MCF 10A (cell line): ENCODE data around the gene EFNB2. TPM values are rescaled to one million over a fixed set of nuclear protein-coding genes. Genes with fewer than 3 reads are reported as not detected.

Source experiments
- BruUV-seq: library from RNA; stranded (reverse); fragments of 400-500 nt; replicated peaks from 2 replicates; lab custom pipeline; 2021; lab: Mats Ljungman, UMichigan
- CTCF ChIA-PET: fragments of 300-600 bp; sonication (Branson Sonifier 250); formaldehyde crosslinking; extraction: SDS; loops from one replicate; lab custom pipeline; 2021; ENCODE audit warnings: antibody characterized with exemption, inconsistent platforms; lab: Yijun Ruan, JAX
- POLR2A ChIA-PET: fragments of 300-600, 350-650 bp; sonication (Branson Sonifier 250); formaldehyde crosslinking; extraction: SDS; loops from one replicate; lab custom pipeline; 2020; ENCODE audit warnings: antibody characterized with exemption, inconsistent platforms; lab: Yijun Ruan, JAX
- DNase-seq: peaks from one replicate; pipeline ENCODE4 v3.0.0-alpha.2; 2018; ENCODE audit not compliant: unreplicated experiment
- H3K27ac Mint-ChIP-seq: one replicate; pipeline ENCODE4 v1.8.0; 2022; ENCODE audit warnings: mild to moderate bottlenecking, low read depth, mixed read lengths; ENCODE audit not compliant: unreplicated experiment
- H3K27me3 Mint-ChIP-seq: one replicate; pipeline ENCODE4 v1.8.0; 2022; ENCODE audit warnings: mixed read lengths; ENCODE audit not compliant: insufficient read depth, unreplicated experiment
- H3K36me3 Mint-ChIP-seq: one replicate; pipeline ENCODE4 v1.8.0; 2022; ENCODE audit warnings: mild to moderate bottlenecking, moderate library complexity, mixed read lengths; ENCODE audit not compliant: insufficient read depth, unreplicated experiment
- H3K4me1 Mint-ChIP-seq: one replicate; pipeline ENCODE4 v1.8.0; 2022; ENCODE audit warnings: mixed read lengths; ENCODE audit not compliant: insufficient read depth, unreplicated experiment
- H3K4me3 Mint-ChIP-seq: one replicate; pipeline ENCODE4 v1.8.0; 2022; ENCODE audit warnings: mild to moderate bottlenecking, moderate library complexity, mixed read lengths; ENCODE audit not compliant: unreplicated experiment
- H3K9me3 Mint-ChIP-seq: one replicate; pipeline ENCODE4 v1.8.0; 2022; ENCODE audit warnings: mixed read lengths; ENCODE audit not compliant: unreplicated experiment
- CTCF ChIP-seq: fragments of 200-600 bp; IDR thresholded peaks from one replicate; pipeline ENCODE4 v1.8.0; 2022; ENCODE audit warnings: antibody characterized with exemption, mild to moderate bottlenecking; ENCODE audit not compliant: unreplicated experiment
- intact Hi-C: fragments of 100-400 bp; cut with micrococcal nuclease; formaldehyde crosslinking; loops from 2 replicates; pipeline ENCODE4 v1.14.1; 2022
- total RNA-seq: library from RNA; stranded (reverse); gene quantifications from 2 replicates; pipeline ENCODE4 v1.2.3, GENCODE V29; 2022

The EFNB2 gene
- total RNA-seq, 1 experiment from 2014 or later: 40.4 TPM

GRCh38 chr13:106480351-106480910, 55.0 kb downstream of the EFNB2 start:
- Mint-ChIP-seq H3K27ac (no peak overlapping the region), H3K4me3 (no peak overlapping the region), H3K27me3 (no peaks in the 10 kb centered on the region), H3K4me1 (no peaks in the 10 kb centered on the region), H3K9me3 (no peaks in the 10 kb centered on the region), H3K36me3 (no peaks in the 10 kb centered on the region)
- CTCF ChIA-PET: interaction anchor here (0.6 to 1.3 kb wide), 10 partner anchors 27 to 1901 kb away, joined by 3 to 5 read pairs (median 3); no protein-coding TSS in a partner anchor
- POLR2A ChIA-PET: interaction anchor here (0.7 kb wide), 1 partner anchor 757 kb away, joined by 4 read pairs; no protein-coding TSS in a partner anchor
- intact Hi-C loops: no loop called here
- DNase-seq: no peak
- TF ChIP-seq CTCF: no peak
- BruUV-seq: no TSS peak

GRCh38 chr13:106479929-106480328, 55.5 kb downstream of the EFNB2 start:
- Mint-ChIP-seq H3K36me3 (no peaks in the 10 kb centered on the region), H3K9me3 (no peaks in the 10 kb centered on the region), H3K4me3 (no peak overlapping the region), H3K4me1 (no peaks in the 10 kb centered on the region), H3K27ac (no peak overlapping the region), H3K27me3 (no peaks in the 10 kb centered on the region)
- POLR2A ChIA-PET: interaction anchor here (0.7 kb wide), 1 partner anchor 757 kb away, joined by 4 read pairs; no protein-coding TSS in a partner anchor
- CTCF ChIA-PET: interaction anchor here (0.6 to 1.3 kb wide), 8 partner anchors 28 to 1900 kb away, joined by 3 to 5 read pairs (median 3); no protein-coding TSS in a partner anchor
- no peak for TF ChIP-seq CTCF
- BruUV-seq: no TSS peak
- DNase-seq: no peak
- intact Hi-C loops: no loop called here

- H3K9me3 Mint-ChIP-seq: no peaks in the 10 kb centered on the region
- H3K27me3 Mint-ChIP-seq: no peaks in the 10 kb centered on the region
- CTCF ChIA-PET: no interaction called here
- no peak overlapping the region for H3K4me3 Mint-ChIP-seq
- no peak for TF ChIP-seq CTCF
- no peaks in the 10 kb centered on the region for H3K36me3 Mint-ChIP-seq
- H3K4me1 Mint-ChIP-seq: no peaks in the 10 kb centered on the region
- intact Hi-C loops: no loop called here
- no peak overlapping the region for H3K27ac Mint-ChIP-seq
- DNase-seq: no peak
- BruUV-seq: no TSS peak
- POLR2A ChIA-PET: no interaction called here
Observed at GRCh38 chr13:106478116-106478515, 57.3 kb downstream of the EFNB2 start.

GRCh38 chr13:106477303-106477702, 58.2 kb downstream of the EFNB2 start:
- ChIA-PET CTCF (no interaction called here), POLR2A (no interaction called here)
- H3K27ac Mint-ChIP-seq: no peak overlapping the region
- intact Hi-C loops: no loop called here
- BruUV-seq: no TSS peak
- DNase-seq: no peak
- no peaks in the 10 kb centered on the region for H3K9me3 Mint-ChIP-seq
- H3K4me1 Mint-ChIP-seq: peaks cover 7% of the 10 kb centered on the region
- no peaks in the 10 kb centered on the region for H3K27me3 Mint-ChIP-seq
- TF ChIP-seq CTCF: no peak
- no peaks in the 10 kb centered on the region for H3K36me3 Mint-ChIP-seq
- H3K4me3 Mint-ChIP-seq: no peak overlapping the region
